IMR-90 (cell line): Measurements from ENCODE around the gene PRKCE.

Experiments
- MXI1 ChIP-seq: IDR thresholded peaks from 2 replicates; pipeline ENCODE4 v1.6.1; 2012; ENCODE audit warnings: low read depth, mild to moderate bottlenecking, low read length, moderate library complexity, borderline replicate concordance
- POLR2A ChIP-seq: IDR thresholded peaks from 2 replicates; pipeline ENCODE4 v1.6.1; 2012; ENCODE audit warnings: mild to moderate bottlenecking, low read depth, low read length
- RAD21 ChIP-seq: IDR thresholded peaks from 2 replicates; pipeline ENCODE4 v1.6.1; 2012; ENCODE audit warnings: low read length, improper control_type of control experiment
- SMC3 ChIP-seq: fragments of 150-350 bp; IDR thresholded peaks from 2 replicates; pipeline ENCODE4 v1.6.1; 2016; ENCODE audit warnings: low read depth, mild to moderate bottlenecking, antibody characterized with exemption, low read length, moderate library complexity
- TF ChIP-seq, protein P1 (sequence below): conservative IDR thresholded peaks from 2 replicates; pipeline ENCODE4 v1.5.1; 2012; ENCODE audit warnings: mild to moderate bottlenecking, low read depth, low read length, improper control_type of control experiment
- TF ChIP-seq, protein P2 (sequence below): fragments of 150-350 bp; IDR thresholded peaks from 2 replicates; pipeline ENCODE4 v1.6.1; 2017; ENCODE audit warnings: mild to moderate bottlenecking, antibody characterized with exemption, low read length, low read depth

DNA sequence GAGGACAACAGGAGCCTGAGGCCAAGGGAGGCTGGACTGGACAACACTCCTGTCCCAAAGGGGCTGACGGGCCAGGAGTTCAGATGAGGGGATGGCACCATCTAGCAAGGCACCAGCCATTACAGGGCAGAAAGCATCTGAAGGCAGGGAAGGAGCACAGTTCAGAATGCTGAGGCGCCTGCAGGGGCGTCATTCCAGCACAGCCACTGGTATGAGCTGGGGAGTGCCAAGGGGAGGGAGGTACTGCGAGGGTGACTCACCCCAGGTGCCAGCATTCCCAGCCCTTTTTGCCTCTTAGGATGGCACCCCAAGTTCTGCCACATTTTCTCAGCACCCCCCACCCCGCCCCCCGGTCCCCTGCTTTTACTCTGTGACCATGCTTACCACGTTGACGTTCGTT lies 515.9 kb downstream of the PRKCE start:
- TF ChIP-seq, protein P1, sequence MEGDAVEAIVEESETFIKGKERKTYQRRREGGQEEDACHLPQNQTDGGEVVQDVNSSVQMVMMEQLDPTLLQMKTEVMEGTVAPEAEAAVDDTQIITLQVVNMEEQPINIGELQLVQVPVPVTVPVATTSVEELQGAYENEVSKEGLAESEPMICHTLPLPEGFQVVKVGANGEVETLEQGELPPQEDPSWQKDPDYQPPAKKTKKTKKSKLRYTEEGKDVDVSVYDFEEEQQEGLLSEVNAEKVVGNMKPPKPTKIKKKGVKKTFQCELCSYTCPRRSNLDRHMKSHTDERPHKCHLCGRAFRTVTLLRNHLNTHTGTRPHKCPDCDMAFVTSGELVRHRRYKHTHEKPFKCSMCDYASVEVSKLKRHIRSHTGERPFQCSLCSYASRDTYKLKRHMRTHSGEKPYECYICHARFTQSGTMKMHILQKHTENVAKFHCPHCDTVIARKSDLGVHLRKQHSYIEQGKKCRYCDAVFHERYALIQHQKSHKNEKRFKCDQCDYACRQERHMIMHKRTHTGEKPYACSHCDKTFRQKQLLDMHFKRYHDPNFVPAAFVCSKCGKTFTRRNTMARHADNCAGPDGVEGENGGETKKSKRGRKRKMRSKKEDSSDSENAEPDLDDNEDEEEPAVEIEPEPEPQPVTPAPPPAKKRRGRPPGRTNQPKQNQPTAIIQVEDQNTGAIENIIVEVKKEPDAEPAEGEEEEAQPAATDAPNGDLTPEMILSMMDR, result no peak
- no peak for TF ChIP-seq POLR2A
- TF ChIP-seq RAD21, result no peak
- TF ChIP-seq MXI1, result no peak
- no peak for TF ChIP-seq SMC3
- TF ChIP-seq, protein P2, sequence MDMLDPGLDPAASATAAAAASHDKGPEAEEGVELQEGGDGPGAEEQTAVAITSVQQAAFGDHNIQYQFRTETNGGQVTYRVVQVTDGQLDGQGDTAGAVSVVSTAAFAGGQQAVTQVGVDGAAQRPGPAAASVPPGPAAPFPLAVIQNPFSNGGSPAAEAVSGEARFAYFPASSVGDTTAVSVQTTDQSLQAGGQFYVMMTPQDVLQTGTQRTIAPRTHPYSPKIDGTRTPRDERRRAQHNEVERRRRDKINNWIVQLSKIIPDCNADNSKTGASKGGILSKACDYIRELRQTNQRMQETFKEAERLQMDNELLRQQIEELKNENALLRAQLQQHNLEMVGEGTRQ, result no peak
